ENCODE data around the gene ETAA1.

GRCh38 chr2:67445652-67446268, 48.6 kb downstream of the ETAA1 start:
- TF ChIP-seq, protein P1, sequence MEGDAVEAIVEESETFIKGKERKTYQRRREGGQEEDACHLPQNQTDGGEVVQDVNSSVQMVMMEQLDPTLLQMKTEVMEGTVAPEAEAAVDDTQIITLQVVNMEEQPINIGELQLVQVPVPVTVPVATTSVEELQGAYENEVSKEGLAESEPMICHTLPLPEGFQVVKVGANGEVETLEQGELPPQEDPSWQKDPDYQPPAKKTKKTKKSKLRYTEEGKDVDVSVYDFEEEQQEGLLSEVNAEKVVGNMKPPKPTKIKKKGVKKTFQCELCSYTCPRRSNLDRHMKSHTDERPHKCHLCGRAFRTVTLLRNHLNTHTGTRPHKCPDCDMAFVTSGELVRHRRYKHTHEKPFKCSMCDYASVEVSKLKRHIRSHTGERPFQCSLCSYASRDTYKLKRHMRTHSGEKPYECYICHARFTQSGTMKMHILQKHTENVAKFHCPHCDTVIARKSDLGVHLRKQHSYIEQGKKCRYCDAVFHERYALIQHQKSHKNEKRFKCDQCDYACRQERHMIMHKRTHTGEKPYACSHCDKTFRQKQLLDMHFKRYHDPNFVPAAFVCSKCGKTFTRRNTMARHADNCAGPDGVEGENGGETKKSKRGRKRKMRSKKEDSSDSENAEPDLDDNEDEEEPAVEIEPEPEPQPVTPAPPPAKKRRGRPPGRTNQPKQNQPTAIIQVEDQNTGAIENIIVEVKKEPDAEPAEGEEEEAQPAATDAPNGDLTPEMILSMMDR (IDR thresholded peaks at IDR 0.05), result no peak
- TF ChIP-seq POLR2A (IDR thresholded peaks at IDR 0.05) (no peak), EP300 (IDR thresholded peaks at IDR 0.05) (no peak), POLR2AphosphoS5 (IDR thresholded peaks at IDR 0.05) (no peak)

Data from suprapubic skin (tissue), 4 donors.